ENCODE results near the gene ZNF668. TPM values are rescaled to one million over a fixed set of nuclear protein-coding genes. Genes with fewer than 3 reads are reported as not detected.

Gene ZNF668
- total and polyA plus RNA-seq, 2 of the 13 experiments (the other 11 are each of a cell fraction or from before 2014, with no cell fraction given) = 3.8 to 9.8 TPM

DNA sequence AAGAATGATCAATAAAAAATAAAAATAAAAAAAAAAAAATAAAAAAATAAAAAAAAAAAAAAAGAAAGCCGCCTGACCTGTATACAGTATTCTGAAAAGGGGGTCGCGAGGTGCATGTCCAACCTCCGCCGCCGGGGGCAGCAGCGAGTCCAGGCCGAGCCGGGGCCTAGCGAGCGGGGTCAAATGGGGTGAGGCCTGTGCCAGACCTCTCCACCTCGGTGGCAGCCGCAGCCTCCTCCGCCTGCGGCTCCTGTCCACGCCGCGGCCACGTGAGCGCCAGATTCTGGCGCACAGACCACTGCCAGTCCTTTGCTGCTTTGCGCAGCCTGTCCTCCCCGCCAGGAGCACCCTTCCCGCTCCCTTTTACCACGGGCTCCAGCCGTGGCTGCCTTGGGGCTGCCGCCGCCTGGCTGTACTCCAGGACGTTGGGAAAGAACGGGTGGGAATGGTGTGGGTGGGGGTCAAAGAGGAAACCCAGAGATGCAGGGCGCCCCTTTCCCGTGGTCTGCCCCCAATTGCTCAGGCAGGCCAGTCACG is 31.7 kb upstream of the ZNF668 start (continued):
- TF ChIP-seq SETDB1 (CRISPR knock-in tag; IDR thresholded peaks at IDR 0.05; ENCODE audit: borderline replicate concordance) (no peak), KLF6 (CRISPR knock-in tag; IDR thresholded peaks at IDR 0.05) (peak; percentile 86), ZGPAT (CRISPR knock-in tag; IDR thresholded peaks at IDR 0.05) (peak; percentile 99), RBM22 (optimal IDR thresholded peaks at IDR 0.05; ENCODE audit: low read length) (no peak), ZFX (CRISPR knock-in tag; IDR thresholded peaks at IDR 0.05; ENCODE audit: low read depth) (peak; percentile 96), ZNF44 (CRISPR knock-in tag; IDR thresholded peaks at IDR 0.05) (peak; percentile 90), ZNF12 (CRISPR knock-in tag; IDR thresholded peaks at IDR 0.05) (peak; percentile 85), BRF2 (CRISPR knock-in tag; IDR thresholded peaks at IDR 0.05) (0 out of 2 replicates have a peak, but pooled peaks have one; percentile 44), PHF5A (CRISPR knock-in tag; IDR thresholded peaks at IDR 0.05; ENCODE audit: low read depth, unreplicated experiment) (peak; percentile 94), ZNF577 (CRISPR knock-in tag; IDR thresholded peaks at IDR 0.05; ENCODE audit: borderline replicate concordance, low read depth) (no peak), ZNF232 (CRISPR knock-in tag; IDR thresholded peaks at IDR 0.05; ENCODE audit: borderline replicate concordance) (peak; percentile 97), PAF1 (CRISPR knock-in tag; IDR thresholded peaks at IDR 0.05) (no peak), ELF4 (CRISPR knock-in tag; IDR thresholded peaks at IDR 0.05; ENCODE audit: borderline replicate concordance) (no peak), ASH2L (IDR thresholded peaks at IDR 0.05; ENCODE audit: insufficient read length, low read depth, low read length) (peak; percentile 50), NR2F2 (IDR thresholded peaks at IDR 0.05; ENCODE audit: borderline replicate concordance, low read depth) (peak; percentile 45; the same call in 1 of the 2 replicates), ETV6 (CRISPR knock-in tag; conservative IDR thresholded peaks at IDR 0.05) (peak; percentile 88), ZNF761 (CRISPR knock-in tag; conservative IDR thresholded peaks at IDR 0.05) (peak; percentile 90), ZNF350 (CRISPR knock-in tag; IDR thresholded peaks at IDR 0.05; ENCODE audit: borderline replicate concordance, low read depth) (peak; percentile 98), ZZZ3 (CRISPR knock-in tag; IDR thresholded peaks at IDR 0.05; ENCODE audit: borderline replicate concordance) (peak; percentile 86), ZNF17 (CRISPR knock-in tag; IDR thresholded peaks at IDR 0.05) (no peak), ZSCAN25 (CRISPR knock-in tag; IDR thresholded peaks at IDR 0.05) (peak; percentile 84), SP1 (IDR thresholded peaks at IDR 0.05) (no peak), SP1 (CRISPR knock-in tag; IDR thresholded peaks at IDR 0.05) (peak; percentile 50), ETV5 (CRISPR knock-in tag; IDR thresholded peaks at IDR 0.05; ENCODE audit: borderline replicate concordance) (peak; percentile 82), SP5 (CRISPR knock-in tag; IDR thresholded peaks at IDR 0.05; ENCODE audit: borderline replicate concordance, low read depth) (peak; percentile 66; the same call in 1 of the 2 replicates), MLX (CRISPR knock-in tag; IDR thresholded peaks at IDR 0.05) (peak; percentile 100)
- TF ChIP-seq, protein P1, sequence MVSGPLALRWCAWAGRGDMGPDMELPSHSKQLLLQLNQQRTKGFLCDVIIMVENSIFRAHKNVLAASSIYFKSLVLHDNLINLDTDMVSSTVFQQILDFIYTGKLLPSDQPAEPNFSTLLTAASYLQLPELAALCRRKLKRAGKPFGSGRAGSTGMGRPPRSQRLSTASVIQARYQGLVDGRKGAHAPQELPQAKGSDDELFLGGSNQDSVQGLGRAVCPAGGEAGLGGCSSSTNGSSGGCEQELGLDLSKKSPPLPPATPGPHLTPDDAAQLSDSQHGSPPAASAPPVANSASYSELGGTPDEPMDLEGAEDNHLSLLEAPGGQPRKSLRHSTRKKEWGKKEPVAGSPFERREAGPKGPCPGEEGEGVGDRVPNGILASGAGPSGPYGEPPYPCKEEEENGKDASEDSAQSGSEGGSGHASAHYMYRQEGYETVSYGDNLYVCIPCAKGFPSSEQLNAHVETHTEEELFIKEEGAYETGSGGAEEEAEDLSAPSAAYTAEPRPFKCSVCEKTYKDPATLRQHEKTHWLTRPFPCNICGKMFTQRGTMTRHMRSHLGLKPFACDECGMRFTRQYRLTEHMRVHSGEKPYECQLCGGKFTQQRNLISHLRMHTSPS (CRISPR knock-in tag; IDR thresholded peaks at IDR 0.05; ENCODE audit: low read depth) = peak; percentile 94
- TF ChIP-seq, protein P2, sequence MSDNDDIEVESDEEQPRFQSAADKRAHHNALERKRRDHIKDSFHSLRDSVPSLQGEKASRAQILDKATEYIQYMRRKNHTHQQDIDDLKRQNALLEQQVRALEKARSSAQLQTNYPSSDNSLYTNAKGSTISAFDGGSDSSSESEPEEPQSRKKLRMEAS (IDR thresholded peaks at IDR 0.05) = peak; percentile 99

Data from HepG2 (cell line).